Measurements from ENCODE around the gene THSD7B. TPM values are rescaled to one million over a fixed set of nuclear protein-coding genes. Genes with fewer than 3 reads are reported as not detected.
"Not testable (repeated sequence)": the region's sequence is repeated elsewhere in the genome, so short reads cannot be mapped to it uniquely, and the experiment has no call there.

Gene THSD7B
- total RNA-seq = not detected in 2 replicates

GRCh38 chr2:136765256-136766072 is at the start of gene THSD7B:
Gene THSD7B (plus strand): TSS chr2:136765545. CDS start chr2:136882179, 116,634 bp downstream.
- intact Hi-C loops (cut with micrococcal nuclease) = no loop called here

DNA sequence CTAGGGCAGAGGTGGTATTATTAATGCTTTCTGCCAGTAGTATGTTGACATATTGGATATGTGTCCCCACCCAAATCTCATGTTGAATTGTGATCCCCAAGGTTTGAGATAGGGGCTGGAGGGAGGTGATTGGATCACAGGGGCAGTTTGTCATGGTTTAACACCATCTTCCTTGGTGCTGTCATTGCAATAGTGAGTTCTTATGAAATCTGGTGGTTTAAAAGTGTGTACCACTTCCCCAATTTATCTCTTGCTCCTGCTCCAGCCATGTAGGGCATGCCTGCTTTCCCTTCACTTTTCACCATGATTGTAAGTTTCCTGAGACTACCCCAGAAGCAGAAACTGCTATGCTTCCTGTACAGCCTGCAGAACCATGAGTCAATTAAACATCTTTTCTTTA is 47.1 kb upstream of the THSD7B start:
- intact Hi-C loops (cut with micrococcal nuclease) = no loop called here

GRCh38 chr2:136727973-136728699 is 37.2 kb upstream of the THSD7B start:
- intact Hi-C loops (cut with micrococcal nuclease) = no loop called here

DNA sequence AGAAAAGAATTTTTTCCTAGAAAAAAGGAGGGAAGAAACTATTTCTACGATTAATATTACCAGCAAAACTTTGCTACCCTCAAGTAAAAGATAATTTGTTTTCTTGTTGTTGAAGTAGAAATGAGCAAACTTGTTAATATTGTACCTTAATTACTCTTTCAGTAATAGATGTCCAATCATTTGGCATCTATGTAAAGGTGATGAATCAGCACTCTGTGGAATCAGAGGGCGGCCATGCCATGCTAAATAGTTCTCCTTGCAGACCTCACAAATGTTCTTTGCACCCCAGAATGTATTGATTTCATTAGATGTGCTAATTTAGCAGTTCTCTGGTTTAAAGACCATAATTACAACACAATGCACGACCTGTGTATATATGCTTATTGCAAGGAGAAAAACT is 29.1 kb upstream of the THSD7B start:
- intact Hi-C loops (cut with micrococcal nuclease) = loop anchor here (5.0 kb wide), 1 partner anchor 314 kb away; no protein-coding TSS in a partner anchor

GRCh38 chr2:136738044-136738443 is 27.3 kb upstream of the THSD7B start:
- intact Hi-C loops (cut with micrococcal nuclease) = loop anchor here (5.0 kb wide), 1 partner anchor 316 kb away; no protein-coding TSS in a partner anchor

DNA sequence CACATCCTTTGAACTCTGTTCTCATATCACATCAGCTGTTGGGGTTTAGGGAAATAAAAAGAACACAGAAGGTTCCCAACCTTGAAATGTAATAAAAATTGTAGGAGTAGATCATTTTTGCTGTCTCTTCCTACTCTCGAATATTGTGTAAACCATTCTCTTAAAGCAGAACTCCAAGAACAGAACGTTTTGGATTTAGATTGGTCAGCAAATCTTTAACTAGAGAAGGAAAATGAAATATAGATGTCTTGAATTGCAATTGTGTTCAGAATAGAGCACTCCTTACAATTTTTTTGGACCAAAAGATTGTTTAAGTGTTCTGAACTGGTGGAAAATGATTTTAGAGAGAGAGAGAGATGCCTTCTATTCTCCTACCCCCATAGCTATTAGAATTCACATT is 23.9 kb upstream of the THSD7B start:
- intact Hi-C loops (cut with micrococcal nuclease) = no loop called here

DNA sequence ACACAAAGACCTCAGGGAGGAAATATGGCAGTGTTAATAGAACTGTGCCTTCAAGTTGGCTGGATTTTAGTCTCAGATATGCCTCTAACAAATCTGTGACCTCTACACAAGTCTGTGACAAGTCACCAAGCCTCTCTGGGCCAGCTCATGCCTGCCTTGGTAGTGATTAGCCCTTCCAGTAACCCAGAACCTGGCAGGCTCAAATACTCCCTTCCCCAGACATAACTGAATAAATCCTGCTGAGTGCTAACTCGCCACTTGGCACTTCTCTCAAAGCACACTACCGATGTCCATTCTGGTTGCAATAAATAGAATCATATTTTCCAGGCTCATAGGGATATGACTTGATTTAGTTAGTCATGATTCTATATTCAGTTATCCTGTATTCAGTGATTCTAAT is 15.3 kb upstream of the THSD7B start:
- intact Hi-C loops (cut with micrococcal nuclease) = no loop called here

DNA sequence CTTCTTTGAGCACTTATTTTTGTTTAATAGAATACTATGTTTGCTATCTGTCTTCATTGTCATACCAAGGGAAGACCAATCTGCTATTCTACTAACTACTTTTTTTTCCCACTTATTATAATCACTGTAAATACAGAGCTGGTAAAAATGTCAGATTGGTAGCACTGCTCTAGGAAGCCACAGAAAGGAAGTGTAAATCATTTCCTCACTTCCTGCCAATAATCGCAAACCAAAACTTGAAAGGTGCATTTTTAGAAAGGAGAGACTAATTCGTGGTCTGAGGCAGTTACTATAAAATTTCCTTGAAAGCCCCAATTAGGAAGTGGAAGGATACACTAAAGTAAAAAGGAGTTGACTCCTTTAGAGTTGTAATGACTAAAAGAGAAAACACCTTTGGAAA is 13.9 kb upstream of the THSD7B start:
- intact Hi-C loops (cut with micrococcal nuclease) = no loop called here

- intact Hi-C loops (cut with micrococcal nuclease) = not testable (repeated sequence)
Observed at GRCh38 chr2:136758504-136758903, 6.8 kb upstream of the THSD7B start.

DNA sequence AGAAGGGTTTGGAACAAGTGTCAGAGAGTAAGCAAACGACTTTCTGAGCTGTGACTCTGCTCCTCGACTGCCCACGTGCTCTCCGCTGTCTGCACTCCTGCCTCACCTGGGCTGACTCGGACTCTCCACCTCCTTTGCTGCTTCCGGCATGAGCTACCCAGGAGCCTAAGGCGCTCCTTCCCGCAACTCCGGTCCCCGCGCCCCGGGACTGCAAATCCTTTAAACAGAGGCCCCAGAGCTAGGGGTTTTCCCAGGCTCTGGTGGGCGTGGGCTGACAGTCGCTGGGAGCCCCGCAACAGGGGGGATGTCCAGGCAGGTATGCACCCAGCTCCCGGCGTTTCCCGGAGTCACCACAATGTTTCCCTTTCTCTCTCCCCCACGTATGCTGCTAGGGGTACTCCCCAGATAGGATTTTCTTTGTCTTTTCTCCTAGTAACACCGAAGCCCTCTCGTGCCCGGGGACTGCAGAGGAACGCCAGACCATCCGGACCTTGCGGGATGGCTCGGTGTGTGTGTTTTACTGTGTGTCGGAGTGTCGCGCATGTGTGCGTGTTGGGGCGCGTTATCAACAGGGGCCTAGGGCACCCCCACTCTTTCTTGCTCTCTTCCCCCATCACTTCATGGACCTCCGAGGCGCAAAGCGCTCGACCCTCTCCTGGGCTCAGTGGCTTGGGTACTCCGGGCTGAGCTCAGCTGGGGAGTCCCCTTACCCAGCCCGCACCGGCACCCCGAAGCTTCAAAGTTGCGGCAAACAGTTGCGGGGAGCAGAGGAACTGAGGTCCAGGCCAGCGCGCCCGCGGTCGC is 691 bp upstream of the THSD7B start:
- intact Hi-C loops (cut with micrococcal nuclease) = no loop called here

- intact Hi-C loops (cut with micrococcal nuclease) = no loop called here
Observed at GRCh38 chr2:136766073-136766404, 694 bp downstream of the THSD7B start.

DNA sequence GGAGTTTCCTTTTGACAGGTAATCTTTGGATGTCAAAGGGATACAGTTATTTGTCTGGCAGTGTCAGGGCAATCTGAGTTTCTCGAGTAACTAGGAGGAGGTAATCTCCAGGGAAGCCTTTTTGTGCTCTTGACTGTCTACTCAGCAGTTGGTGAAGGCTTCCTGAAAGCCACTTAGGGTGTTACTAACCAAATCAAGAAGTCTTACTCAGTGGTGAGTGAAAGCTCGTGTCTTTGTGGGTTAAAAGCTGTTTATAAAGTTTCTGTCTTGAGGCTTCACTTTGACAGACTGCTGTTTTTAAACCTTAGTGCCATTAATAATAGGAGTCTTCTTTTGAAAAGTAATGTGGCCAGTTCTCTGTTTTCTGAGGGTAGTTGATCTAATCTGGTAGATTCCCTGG is 1.7 kb downstream of the THSD7B start:
- intact Hi-C loops (cut with micrococcal nuclease) = no loop called here

DNA sequence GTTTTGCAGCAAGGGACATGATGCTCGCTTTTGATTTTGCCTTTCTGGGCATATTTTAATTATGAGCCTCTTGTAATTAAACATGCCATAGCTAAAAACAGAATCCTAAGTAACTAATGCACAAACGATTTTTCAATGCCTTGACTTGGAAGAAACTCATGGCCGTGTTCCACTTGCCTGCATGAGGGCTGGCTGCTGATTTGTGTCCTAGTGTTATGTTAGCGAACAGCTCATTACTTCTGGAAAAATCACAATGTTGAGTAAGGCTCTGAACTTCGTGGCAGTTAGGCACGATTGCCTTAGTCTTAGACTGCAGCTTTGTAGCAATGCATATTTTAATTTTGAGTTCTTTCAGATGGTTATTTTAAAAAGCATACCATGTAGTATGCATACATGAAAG is 4.5 kb downstream of the THSD7B start:
- intact Hi-C loops (cut with micrococcal nuclease) = no loop called here

- intact Hi-C loops (cut with micrococcal nuclease) = no loop called here
Observed at GRCh38 chr2:136770384-136770783, 5.0 kb downstream of the THSD7B start.

DNA sequence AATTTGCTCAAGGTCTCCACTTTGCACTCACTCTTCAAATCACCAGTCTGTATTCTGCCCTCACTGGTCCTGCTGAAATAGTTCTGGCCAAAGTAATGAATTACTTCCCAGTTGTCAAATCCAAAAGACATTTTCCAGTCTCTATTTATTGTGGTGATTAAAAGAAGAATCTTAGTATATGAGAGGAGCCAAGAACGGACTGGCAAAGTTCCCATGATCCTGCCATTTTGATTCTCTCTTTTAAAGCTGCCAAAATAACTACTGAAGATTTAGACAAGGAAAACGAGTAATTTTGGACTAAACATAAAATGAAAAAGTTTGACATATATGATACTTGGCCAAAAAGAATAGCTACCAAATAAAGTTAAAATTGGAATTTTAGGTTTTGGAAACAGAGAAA is 12.0 kb downstream of the THSD7B start:
- intact Hi-C loops (cut with micrococcal nuclease) = no loop called here

DNA sequence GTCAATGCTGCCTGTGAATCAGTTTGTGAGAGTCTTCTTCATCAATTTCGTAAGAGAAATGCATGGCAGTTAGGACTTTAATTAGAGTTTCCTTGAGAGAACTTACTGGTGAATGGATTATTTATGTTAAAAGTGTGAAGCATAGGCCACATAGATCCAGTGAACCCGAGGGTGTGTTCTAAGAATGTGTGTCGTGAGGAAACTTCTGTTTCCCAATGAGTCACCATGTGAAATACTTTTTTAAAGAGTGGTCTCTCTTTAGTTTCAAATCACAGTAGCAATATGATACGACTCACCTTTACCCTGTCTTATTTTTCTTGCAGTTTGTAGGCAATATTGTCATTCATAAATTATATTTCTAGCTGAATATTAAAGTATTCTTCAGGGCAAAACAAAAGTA is 18.5 kb downstream of the THSD7B start:
- intact Hi-C loops (cut with micrococcal nuclease) = no loop called here

DNA sequence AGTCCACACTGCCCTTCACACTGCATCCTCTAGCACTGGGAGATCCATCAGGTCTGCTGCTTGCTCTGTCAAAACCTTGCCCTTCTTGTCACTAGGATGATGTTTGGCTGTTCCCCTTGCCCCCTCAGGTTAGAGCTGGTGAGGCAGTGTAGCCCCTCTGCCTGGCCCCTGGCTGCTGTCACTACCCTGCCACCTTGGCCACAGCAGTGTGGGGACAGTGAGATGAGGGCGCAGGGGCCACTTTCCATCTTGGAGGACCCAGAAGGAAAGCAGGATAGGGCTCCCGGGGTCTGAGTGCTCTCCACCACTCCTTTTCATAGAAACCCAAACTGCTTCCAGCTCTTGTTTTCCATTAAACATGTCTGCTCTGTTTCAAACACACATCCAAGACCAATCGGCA is 19.9 kb downstream of the THSD7B start:
- intact Hi-C loops (cut with micrococcal nuclease) = no loop called here

GRCh38 chr2:136787970-136788369 is 22.6 kb downstream of the THSD7B start:
- intact Hi-C loops (cut with micrococcal nuclease) = no loop called here

- intact Hi-C loops (cut with micrococcal nuclease) = no loop called here
Observed at GRCh38 chr2:136796339-136796738, 31.0 kb downstream of the THSD7B start.

- intact Hi-C loops (cut with micrococcal nuclease) = no loop called here
Observed at GRCh38 chr2:136798766-136799165, 33.4 kb downstream of the THSD7B start.

DNA sequence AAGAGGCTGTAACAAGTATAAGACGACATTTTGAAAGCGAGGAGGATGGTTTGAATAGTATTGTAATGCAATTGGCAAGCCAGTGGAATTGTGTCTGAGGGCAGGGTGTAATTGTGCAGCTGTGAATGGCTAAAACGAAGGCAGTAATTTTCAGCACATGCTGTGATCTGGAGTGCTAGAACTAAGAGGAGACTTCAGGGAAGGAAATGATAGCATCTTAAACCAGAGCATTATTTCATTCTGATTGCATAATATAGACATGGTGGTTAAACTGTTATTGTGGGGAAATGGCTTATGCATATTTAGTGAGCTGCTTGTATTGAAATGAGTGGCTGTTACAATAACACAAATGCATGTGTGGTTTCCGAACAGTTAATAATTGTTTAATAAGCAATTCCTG is 36.3 kb downstream of the THSD7B start:
- intact Hi-C loops (cut with micrococcal nuclease) = no loop called here

- intact Hi-C loops (cut with micrococcal nuclease) = no loop called here
Observed at GRCh38 chr2:136809998-136810397, 44.7 kb downstream of the THSD7B start.

Data from T-helper 2 cell treated with Interferon-gamma antibody and Interleukin-4, amounts not matched to agents 100 ng/mL and 5 ng/mL, for 36 hours (primary cell).